CD4-positive, alpha-beta T cell treated with Interleukin-2 at 100 ng/mL for 4 hours (primary cell): ENCODE data around the gene ABCC6.
"Not testable (repeated sequence)": the region's sequence is repeated elsewhere in the genome, so short reads cannot be mapped to it uniquely, and the experiment has no call there.

Experiments used
- DNase-seq: peaks from one replicate; pipeline ENCODE4 v3.0.0-alpha.2; 2020; ENCODE audit warnings: low spot score

The ABCC6 gene

DNA sequence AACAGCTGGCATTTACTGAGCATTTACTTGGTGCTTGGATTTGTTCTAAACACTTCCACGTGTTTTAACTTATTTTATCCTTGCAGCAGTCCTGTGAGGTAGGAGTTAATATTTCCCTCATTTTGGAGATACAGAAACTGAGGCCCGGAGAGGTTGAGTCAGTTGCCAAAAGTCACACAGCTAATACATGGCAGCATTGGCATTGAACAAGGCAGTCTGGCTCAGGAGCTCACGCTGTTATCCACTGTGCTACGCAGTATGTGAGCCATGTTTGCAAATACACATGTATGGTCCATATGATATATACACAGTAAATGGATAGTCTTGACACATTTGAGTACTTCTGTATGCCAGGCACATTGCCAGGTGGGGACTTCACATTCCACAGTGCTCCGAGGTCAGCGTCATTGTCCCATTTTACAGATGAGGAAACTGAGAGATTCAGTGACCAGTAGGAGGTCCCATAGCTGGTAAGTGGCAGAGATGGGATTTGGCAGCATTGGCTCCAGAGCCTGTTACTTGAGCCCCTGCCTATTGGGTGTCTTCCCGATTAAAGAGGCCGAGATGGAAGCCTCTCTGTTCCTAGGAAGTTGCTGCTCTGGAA, 110.7 kb downstream of the ABCC6 start:
- no peak for DNase-seq

- no peak for DNase-seq
Observed at GRCh38 chr16:16111639-16112038, 111.7 kb downstream of the ABCC6 start.

DNA sequence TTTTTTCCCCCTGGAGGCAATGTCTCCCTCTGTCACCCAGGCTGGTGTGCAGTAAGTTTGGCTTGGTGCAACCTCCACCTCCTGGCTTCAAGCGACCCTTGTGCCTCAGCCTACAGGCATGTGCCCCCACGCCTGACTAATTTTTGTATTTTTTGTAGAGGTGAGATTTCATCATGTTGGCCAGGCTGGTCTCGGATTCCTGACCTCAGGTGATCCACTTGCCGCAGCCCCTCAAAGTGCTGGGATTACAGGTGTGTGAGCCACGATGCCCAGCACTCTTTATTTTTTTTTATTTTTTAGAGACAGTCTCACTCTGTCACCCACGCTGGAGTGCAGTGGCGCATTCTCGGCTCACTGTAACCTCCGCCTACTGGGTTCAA, 113.2 kb downstream of the ABCC6 start:
- DNase-seq: no peak

DNA sequence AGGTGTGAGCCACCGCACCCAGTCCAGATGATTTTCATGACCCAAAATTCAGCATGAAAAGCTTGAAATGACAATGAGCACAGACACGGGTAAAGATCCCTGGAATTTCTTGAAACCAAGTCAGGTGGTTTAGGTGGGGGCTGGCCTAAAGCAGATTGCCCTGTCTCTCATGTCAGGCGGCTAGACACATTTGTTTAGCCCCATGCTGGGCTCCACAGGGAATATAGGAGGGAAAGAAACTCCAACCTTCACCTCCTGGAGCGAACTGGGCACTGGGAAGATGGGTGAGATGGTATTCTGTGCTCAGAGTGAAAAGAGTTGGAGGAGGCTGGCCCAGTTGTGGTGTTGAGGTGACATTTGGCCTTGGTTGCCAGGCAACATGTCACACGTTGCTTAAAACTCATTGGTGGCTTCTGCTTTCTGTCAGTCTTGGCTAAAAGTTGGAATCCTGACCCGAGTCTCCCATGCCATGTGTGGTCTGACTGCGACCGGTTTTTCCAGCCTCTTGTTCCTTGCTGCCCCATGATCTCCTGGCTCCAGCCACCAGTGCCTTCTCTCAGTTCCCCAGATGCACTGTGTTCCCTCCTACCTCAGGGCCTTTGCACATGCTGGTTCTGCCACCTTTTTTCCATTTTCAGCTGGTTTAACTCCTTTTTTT, 113.7 kb downstream of the ABCC6 start:
- no peak for DNase-seq

- no peak for DNase-seq
Observed at GRCh38 chr16:16108759-16109158, 114.5 kb downstream of the ABCC6 start.

GRCh38 chr16:16107839-16108238, 115.5 kb downstream of the ABCC6 start:
- no peak for DNase-seq

DNA sequence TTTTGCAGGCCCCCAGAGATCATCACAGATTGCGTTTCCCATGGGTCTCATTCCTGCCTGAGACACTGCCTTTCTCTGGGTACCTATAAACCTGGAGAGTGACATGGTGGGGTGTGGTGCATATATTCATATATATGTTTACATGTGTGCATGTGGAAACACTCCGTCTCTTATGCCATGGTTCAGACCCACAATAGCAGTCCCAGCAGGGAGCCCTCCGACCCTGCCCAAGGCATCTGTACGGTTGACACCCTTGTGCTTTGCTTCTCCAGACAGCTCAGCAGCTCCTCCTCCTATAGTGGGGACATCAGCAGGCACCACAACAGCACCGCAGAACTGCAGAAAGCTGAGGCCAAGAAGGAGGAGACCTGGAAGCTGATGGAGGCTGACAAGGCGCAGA, 116.8 kb downstream of the ABCC6 start:
- no peak for DNase-seq

GRCh38 chr16:16105646-16106045, 117.6 kb downstream of the ABCC6 start:
- DNase-seq: no peak

- not testable (repeated sequence) for DNase-seq
Observed at GRCh38 chr16:16104804-16105141, 118.5 kb downstream of the ABCC6 start.

GRCh38 chr16:16104132-16104803, 119.0 kb downstream of the ABCC6 start:
- DNase-seq: not testable (repeated sequence)

DNA sequence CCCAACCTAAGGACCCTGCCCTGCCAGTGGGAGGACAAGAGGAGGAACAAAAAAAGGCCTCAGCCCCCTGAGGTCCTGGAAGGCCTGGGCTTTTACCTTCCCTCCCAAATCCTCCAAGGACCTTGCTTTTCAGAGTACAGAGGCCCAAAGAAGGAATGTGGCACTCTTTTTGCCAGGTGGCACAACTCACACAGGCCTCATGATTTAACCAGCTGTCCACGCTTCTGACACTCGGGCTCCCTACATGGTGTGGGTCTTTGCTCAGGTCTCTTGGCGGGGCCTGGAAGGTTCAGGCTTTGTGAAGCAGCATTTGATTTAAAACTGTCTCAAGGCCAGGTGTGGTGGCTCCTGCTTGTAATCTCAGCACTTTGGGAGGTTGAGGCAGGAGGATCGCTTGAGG, 120.6 kb downstream of the ABCC6 start:
- no peak for DNase-seq

DNA sequence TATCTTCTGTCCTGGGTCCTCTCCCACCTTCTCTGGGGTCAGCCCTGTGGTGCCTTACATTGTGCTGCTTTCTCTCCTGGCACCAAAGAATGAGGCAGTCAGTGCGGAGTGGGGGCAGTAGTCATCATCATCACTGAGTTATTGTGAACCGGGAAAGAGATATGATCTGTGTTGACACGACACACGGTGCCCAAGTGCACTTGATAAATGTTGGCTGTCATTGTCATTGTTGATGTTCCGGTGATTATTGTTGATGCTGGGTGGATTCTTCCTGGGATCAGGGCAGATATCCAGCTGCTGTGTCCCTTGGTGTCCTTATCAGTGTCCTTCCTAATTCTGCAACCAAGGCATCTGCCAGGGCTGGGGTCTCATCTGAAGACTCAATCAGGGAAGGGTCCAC, 121.7 kb downstream of the ABCC6 start:
- no peak for DNase-seq

DNA sequence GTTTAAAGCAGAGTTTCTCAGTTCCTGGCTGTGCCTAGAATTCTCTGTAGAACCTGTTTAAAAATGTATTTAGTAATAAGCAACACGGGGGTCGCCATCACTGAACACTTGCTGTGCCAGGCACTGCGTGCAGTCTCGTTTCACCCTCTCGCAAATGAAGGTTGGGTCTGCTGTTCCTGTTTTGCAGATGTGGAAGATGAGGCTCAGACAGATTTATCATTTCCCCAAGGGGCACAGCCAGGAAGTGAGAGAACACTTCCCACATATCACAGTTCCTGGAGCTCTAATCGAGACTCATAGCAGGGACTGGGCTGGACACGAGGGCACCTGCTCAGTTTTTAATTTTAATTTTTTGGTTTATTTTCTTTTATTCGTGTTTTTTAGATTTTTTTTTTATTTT, 122.7 kb downstream of the ABCC6 start:
- no peak for DNase-seq

DNA sequence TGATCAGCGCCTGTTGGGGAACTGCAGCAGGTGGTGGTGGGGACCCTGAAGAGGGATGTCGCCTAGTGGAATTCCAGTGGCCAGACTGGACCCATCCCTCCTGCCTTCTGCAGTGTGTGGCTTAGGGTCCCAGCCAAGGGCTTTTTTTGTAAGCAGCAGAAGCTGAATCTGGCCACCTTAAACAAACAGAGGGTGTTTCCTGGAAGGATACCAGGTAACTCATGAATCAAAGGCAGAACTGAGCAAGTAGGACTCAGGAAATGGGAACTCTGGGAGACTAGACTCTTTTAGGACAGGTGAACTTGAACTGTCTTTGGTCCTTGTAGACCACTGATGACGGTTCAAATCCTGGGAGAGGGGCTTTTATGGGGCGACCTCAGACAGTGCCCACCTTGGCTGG, 124.0 kb downstream of the ABCC6 start:
- no peak for DNase-seq
